GM18502 (cell line): ENCODE measurements around the gene SLC35F3.
A peak's percentile ranks its signal among the peaks of the same experiment; 100 is the strongest.

ENCODE experiments used
- ATAC-seq: cut with Tn5 transposase; IDR thresholded peaks from one replicate; pipeline ENCODE4 v1.9.1; 2021; ENCODE audit warnings: mild to moderate bottlenecking; ENCODE audit not compliant: unreplicated experiment, poor library complexity

The SLC35F3 gene

DNA sequence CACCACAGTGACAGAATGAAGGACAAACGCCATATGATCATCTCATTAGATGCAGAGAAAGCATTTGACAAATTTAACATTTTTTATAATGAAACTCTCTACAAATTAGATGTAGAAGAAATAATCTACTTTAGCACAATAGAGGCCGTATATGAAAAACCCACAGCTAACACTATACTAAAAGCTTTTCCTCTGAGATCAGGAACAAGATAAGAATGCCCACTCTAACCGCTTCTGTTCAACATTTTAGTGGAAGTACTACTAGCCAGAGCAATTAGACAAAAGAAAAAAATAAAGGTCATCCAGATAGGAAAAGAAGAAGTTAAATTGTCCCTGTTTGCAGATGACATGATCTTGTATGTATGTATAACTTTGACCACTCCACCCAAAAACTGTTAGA, 109.7 kb downstream of the SLC35F3 start:
- no peak for ATAC-seq

DNA sequence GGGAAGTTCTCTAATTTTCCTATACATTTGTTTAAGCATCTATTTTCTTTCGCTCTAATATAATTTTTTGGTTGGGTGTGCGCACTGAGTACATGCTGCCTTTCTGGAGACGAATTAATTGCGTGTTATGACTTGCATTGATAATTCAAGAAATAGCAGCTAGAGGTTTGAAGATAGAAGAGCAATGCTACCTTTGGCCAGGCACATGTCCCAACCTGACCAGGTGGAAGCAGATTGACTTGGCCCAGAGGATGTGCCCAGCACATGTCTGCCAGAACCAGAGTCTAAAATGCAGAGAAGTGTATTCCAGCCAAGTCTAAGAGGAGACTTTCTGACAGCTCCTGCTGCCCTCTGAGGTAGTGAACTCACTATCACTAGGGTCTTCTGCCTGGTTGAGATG, 114.3 kb downstream of the SLC35F3 start:
- no peak for ATAC-seq

DNA sequence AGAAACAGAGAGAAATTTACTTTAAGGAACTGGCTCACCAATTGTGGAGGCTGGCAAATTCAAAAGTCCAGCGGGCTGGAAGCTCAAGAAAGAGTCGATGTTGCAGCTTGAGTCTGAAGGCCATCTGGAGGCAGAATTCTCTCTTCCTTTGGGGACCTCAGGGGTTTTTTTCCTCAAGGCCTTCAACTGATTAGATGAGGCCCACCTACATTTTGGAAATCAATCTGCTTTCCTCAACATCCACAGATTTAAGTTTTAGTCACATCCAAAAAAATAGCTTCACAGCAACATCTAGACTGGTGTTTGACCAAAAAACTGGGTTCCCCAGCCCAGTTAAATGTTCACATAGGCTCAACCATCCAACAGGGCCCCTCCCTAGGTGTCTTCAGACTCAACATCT, 114.9 kb downstream of the SLC35F3 start:
- ATAC-seq, result no peak

- no peak for ATAC-seq
Measured at GRCh38 chr1:234022302-234022701, 117.8 kb downstream of the SLC35F3 start.

- ATAC-seq, result no peak
Measured at GRCh38 chr1:234039603-234040002, 135.1 kb downstream of the SLC35F3 start.

DNA sequence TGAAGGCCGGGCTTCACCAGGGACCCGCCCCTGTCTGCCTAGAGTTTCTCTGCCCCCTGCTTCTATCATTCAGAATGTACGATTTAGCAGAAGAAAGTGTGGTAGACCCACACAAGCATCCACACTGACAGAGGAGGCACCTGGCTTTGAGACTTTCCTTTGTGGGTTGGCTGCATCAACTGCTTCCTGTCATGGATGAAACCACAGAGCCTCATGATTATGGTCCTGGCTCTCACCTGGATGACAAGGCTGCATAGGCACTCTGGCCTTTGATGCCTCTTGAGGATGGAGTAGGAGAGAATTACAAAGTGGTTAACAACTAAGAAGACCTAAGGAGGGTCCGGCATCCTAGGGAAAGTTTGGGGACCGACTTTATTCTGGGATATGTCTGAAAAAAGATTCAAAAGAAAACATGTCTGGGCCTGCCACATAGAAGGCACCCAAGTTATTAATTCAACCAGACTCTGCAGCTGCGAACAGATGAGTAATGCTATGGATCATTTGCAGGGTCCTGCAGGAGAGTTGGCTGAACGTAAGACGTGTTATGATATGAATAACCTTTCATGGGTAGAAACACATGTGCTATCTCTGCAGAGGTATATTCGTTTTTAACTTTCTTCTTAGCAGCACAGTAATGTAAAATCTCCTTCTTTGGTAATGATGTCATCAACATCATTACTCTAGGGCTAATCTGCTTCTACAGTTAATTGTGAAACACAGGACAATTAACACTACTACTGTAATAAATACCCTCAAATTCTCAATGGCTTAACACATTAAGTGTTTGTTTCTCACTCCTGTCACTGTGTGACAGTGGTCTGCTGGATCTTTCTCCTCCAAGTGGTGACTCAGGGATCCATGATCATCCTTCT, 136.2 kb downstream of the SLC35F3 start:
- ATAC-seq, result no peak

- ATAC-seq, result no peak
Measured at GRCh38 chr1:234044079-234044478, 139.6 kb downstream of the SLC35F3 start.

DNA sequence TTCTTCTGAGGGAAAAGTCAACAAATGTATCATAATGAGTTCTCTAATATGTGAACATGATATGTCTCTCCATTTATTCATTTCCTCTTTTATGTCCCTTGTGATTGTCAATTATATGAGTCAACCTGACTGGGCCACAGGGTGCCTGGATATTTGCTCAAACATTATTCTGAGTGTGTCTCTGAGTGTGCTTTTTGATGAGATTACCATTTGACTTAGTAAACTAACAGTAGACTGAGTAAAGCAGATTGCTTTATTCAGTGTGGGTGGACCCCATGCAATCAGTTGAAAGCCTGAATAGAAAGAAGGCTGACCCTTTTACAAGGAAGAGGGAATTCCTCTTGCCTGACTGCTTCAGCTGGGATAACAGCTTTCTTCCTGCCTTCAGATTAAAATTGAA, 142.6 kb downstream of the SLC35F3 start:
- ATAC-seq, result no peak

DNA sequence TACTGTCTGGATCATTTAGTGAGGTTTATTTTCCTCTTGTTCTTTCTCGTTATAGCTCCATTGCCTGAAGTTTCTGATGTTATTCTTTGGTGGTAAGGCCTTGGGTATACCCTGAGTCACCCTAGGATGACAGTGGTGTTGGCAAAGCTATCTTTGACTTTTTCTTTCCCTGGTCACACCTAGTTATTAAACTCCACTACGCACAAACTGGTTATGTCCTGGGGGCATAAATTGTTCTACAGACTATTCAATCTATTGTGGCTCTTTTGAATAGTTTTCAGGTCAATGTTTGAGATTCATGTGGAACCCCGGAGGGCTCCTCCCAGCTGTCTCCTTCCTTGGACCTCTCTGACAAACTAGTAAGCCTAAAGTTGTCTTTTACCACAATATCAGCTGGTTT, 157.7 kb downstream of the SLC35F3 start:
- ATAC-seq, result no peak

DNA sequence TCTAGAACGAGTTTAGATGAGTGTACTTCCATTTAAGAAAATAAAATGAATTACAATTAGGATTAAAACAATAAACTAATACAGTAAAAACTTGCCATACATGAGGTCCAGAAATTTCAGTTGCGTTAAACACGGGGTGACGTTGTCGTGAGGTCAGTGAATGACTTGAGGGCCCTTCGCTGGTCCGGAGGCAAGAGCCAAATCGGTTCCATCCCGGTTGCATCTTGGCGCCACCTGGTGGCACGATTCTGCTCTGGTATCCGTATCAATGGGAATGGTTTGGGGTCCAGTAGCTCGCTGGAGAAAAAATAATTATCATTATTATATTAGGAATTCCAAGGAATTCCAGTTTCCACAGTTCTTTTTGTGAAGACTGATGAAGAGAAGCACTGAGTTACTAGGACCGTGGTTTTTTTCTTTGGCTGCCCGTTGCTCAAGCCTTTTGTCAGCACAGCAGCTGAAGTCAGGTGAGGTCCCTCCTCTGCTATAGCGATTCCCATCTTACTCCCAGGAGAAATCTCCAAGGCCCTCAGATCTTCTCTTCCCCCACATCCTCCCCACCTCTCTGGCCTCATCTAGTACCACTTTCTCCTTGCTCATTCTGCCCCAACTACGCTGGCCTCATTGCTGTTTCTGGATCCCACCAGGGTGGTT, 161.4 kb downstream of the SLC35F3 start:
- peak; percentile 77 for ATAC-seq

- ATAC-seq, result no peak
Measured at GRCh38 chr1:234067581-234068337, 163.3 kb downstream of the SLC35F3 start.

- ATAC-seq, result no peak
Measured at GRCh38 chr1:234069760-234070159, 165.3 kb downstream of the SLC35F3 start.

DNA sequence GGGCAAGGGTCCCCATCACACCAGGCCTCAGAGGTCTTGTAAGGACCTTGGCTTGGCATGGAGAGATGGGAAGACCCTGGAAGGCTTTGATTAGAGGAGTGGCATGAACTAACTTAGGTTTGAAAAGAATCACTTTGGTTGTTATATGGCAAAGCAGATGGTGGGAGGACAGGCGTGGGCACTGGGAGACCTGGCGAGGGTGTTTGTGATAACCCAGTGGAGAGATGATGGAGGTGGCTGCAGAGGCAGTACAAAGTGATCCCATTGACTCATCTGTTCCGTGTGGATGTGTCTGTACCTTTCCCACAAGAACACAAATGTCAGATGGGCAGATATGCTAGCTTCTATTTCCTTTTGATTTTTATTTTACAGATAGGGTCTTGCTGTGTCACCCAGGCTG, 168.3 kb downstream of the SLC35F3 start:
- no peak for ATAC-seq

- no peak for ATAC-seq
Measured at GRCh38 chr1:234078143-234078542, 173.7 kb downstream of the SLC35F3 start.

- no peak for ATAC-seq
Measured at GRCh38 chr1:234079896-234080295, 175.4 kb downstream of the SLC35F3 start.

DNA sequence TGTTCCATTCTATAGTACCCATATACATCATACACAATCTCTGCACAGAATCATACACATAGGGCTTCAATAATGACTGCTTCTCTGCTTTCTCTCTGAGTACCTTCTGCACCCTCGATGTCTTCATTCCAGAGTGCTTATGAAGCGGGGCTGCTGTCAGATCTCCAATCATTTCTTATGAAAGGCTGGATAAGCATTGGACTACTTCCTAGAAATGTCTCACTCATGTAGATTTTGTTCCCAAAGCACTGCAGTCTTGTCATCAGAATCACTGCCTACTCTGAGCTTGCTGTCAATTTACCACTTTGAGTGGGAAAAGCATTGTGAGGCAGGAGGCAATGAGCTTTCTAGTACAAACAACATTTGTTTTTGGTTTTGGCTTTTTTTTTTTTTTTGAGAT, 179.0 kb downstream of the SLC35F3 start:
- ATAC-seq, result no peak

- no peak for ATAC-seq
Measured at GRCh38 chr1:234089396-234089795, 184.9 kb downstream of the SLC35F3 start.

GRCh38 chr1:234090212-234091064, 186.0 kb downstream of the SLC35F3 start:
- no peak for ATAC-seq

DNA sequence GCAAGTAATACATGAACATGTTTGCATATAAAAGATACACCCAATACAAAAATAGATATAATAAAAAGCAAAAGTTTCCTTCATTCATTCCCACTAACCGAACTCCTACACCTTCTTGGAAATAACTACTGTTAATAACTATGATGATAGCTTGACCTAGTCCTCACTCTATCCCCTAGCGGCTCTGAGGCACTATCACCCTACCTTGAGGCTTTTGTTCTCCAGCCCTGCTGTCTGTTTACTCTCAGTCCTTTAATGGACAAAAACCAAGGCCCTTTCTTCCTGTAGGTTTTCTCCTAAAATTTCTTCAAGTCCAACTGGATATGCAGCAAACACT, 186.6 kb downstream of the SLC35F3 start:
- no peak for ATAC-seq

- no peak for ATAC-seq
Measured at GRCh38 chr1:234091876-234092275, 187.4 kb downstream of the SLC35F3 start.
